ENCODE results near the gene OR4D11.
"Not testable (repeated sequence)": the region's sequence is repeated elsewhere in the genome, so short reads cannot be mapped to it uniquely, and the experiment has no call there.

The OR4D11 gene

GRCh38 chr11:59503276-59503675 lies at the start of gene OR4D11:
Gene OR4D11 (plus strand): TSS chr11:59503576. CDS start chr11:59503576, 0 bp downstream.
- no peak for DNase-seq

GRCh38 chr11:59456661-59457060 lies 46.7 kb upstream of the OR4D11 start, which contains the start of gene OR4D6:
Gene OR4D6 (plus strand): TSS chr11:59456961. CDS start chr11:59456961, 0 bp downstream.
- DNase-seq, result no peak

GRCh38 chr11:59459916-59460315 lies 43.5 kb upstream of the OR4D11 start:
- DNase-seq, result no peak

GRCh38 chr11:59463190-59463641 lies 40.2 kb upstream of the OR4D11 start:
- no peak for DNase-seq

- no peak for DNase-seq
Observed at GRCh38 chr11:59473015-59473414, 30.4 kb upstream of the OR4D11 start, which contains the start of gene OR4D10. Gene OR4D10 (plus strand): TSS chr11:59473315. CDS start chr11:59477430, 4,115 bp downstream.

GRCh38 chr11:59475176-59475575 lies 28.2 kb upstream of the OR4D11 start:
- no peak for DNase-seq

- peak; percentile 63 for DNase-seq
Observed at GRCh38 chr11:59479906-59480305, 23.5 kb upstream of the OR4D11 start.

- DNase-seq, result no peak
Observed at GRCh38 chr11:59480359-59480758, 23.0 kb upstream of the OR4D11 start.

GRCh38 chr11:59501931-59502330 lies 1.4 kb upstream of the OR4D11 start:
- no peak for DNase-seq

GRCh38 chr11:59510941-59511589 lies 7.7 kb downstream of the OR4D11 start, which contains the start of gene OR4D9:
Gene OR4D9 (plus strand): TSS chr11:59511539. CDS start chr11:59514913, 3,374 bp downstream.
- peak; percentile 79 for DNase-seq

- no peak for DNase-seq
Observed at GRCh38 chr11:59511675-59512074, 8.3 kb downstream of the OR4D11 start.

GRCh38 chr11:59520139-59520538 lies 16.8 kb downstream of the OR4D11 start:
- DNase-seq, result not testable (repeated sequence)

- DNase-seq, result no peak
Observed at GRCh38 chr11:59520741-59521140, 17.4 kb downstream of the OR4D11 start.

- no peak for DNase-seq
Observed at GRCh38 chr11:59523541-59523940, 20.2 kb downstream of the OR4D11 start.

GRCh38 chr11:59528711-59529110 lies 25.3 kb downstream of the OR4D11 start:
- no peak for DNase-seq

- DNase-seq, result no peak
Observed at GRCh38 chr11:59532620-59533019, 29.2 kb downstream of the OR4D11 start.

GRCh38 chr11:59534676-59535075 lies 31.3 kb downstream of the OR4D11 start:
- no peak for DNase-seq

- DNase-seq, result no peak
Observed at GRCh38 chr11:59542142-59542810, 38.9 kb downstream of the OR4D11 start.

- DNase-seq, result not testable (repeated sequence)
Observed at GRCh38 chr11:59543713-59544112, 40.3 kb downstream of the OR4D11 start.

- no peak for DNase-seq
Observed at GRCh38 chr11:59544869-59545178, 41.4 kb downstream of the OR4D11 start.

GRCh38 chr11:59545179-59546020 lies 42.0 kb downstream of the OR4D11 start:
- peak; percentile 42 for DNase-seq

- peak; percentile 49 for DNase-seq
Observed at GRCh38 chr11:59547605-59548308, 44.4 kb downstream of the OR4D11 start.

GRCh38 chr11:59548309-59548656 lies 44.9 kb downstream of the OR4D11 start:
- no peak for DNase-seq

Measured in inflammatory macrophage treated with lipopolysaccharide for 4 hours (primary cell).